Stimulated activated CD4-positive, alpha-beta T cell treated with anti-CD3 and anti-CD28 coated beads, Interleukin-1b, Interleukin-23, amount 100 ng/mL, for 4 hours (primary cell): Measurements from ENCODE around the gene SFT2D1.

ENCODE experiments used
- DNase-seq, 2 donors: peaks; one replicate each; pipeline ENCODE4 v3.0.0-alpha.2; 2020; ENCODE audit warnings: low read depth in 2 of 2

The SFT2D1 gene

DNA sequence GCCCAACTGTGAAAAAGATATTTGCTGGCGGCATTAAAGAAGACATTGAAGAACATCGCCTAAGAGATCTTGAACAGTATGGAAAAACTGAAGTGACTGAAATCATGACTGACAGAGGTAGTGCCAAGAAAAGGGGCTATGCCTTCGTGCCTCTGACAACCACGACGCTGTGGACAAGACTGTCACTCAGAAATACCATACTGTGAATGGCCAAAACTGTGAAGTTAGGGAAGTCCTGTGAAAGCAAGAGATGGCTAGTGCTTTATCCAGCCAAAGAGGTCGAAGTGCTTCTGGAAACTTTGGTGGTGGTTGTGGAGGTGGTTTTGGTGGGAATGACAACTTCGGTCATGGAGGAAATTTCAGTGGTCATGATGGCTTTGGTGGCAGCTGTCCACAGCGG lies 7.5 kb downstream of the SFT2D1 start:
- DNase-seq: no peak

DNA sequence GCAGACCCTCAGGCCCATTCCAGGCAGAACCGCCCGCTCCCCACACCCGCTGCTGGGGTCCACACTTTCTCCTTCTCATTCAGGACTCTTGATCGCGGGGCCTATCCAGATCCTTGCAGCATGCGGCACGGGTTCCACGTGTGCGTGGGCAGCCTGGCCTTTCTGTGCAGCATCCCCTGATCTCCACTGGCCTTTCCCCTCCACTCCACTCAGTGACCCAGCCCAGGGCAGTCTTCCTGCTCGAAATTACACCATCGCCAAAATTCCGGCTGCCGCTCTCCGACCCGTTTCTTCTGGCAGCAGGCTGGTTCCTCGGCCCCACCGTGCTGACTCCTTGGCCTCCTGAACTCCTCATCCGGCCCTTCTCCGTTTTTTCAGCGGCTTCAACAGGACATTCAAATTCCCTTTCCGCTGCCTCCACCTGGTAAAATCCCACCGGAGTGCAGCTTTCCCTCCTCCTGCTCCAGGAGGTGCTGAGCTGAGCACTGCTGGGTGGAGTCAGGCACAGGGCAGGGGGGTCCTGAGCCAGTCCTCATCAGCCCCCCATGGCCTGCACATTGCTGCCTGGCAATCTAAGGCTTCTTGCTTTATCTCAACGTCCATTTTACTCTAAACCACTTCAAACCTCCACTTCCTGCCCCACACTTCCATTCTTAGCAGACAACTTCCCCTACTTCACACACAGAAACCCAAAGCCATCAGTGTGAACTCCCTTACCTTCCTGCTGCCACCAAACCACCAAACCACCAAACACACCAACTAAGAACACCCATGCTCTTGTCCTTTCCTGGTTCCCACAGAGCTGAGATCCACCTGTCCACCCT lies 9.0 kb downstream of the SFT2D1 start:
- DNase-seq: no peak

DNA sequence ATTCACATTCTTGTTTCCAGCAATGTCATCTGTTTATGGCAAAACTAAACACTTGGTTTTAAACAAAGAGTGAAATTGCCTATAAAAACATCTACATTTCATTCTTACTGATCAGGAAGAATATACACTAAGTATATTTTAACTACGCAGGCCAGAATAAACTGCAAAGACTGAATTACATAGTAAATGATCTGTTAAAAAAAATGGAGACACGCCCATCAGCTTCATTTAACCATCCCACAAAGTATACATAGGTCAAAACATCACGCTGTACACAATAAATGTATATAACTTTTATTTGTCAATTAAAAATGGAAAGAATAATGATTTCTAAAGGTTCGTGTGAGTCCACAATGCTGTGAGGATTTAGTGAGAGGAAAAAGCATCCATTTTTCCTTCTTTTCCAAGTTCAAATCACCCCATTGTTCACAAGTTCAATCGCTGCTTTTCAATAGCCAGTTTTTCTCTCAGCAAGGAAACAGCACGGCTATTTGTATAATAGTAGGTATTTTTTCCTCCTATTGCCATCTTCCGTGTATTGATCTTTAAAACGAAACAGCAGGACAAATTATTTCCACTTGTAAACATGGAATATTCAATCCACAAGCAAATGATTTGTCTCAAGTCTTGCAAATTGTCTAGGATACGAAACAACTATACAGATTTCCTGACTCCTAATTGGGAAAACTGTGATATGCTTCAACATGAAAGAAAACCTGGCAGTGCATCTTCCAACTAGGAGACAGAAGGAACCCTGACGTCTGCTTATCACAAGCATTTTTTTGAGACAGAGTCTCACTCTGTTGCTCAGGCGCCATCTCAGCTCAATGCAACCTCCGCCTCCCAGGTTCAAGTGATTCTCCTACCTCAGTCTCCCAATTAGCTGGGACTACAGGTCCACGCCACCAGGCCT lies 10.6 kb downstream of the SFT2D1 start:
- no peak for DNase-seq

DNA sequence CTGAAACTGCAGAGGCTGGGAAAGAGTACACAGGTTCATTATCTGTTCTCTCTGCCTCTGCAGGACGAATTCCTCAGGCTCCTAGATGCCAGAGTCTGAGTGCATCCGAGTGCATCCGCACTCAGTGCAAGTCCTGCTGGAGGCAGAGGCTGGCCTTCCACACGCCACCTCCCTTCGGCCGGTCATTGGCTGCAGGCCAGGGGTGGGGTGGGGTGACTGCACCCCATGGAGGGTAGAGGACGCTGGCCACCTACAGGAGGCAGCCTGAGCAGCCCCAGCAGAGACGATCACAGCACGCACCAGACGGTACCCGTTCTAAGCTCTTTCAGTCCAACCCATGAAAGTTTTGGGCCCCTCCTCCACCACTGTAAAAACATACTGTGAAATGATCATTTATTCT lies 11.7 kb downstream of the SFT2D1 start:
- no peak for DNase-seq

DNA sequence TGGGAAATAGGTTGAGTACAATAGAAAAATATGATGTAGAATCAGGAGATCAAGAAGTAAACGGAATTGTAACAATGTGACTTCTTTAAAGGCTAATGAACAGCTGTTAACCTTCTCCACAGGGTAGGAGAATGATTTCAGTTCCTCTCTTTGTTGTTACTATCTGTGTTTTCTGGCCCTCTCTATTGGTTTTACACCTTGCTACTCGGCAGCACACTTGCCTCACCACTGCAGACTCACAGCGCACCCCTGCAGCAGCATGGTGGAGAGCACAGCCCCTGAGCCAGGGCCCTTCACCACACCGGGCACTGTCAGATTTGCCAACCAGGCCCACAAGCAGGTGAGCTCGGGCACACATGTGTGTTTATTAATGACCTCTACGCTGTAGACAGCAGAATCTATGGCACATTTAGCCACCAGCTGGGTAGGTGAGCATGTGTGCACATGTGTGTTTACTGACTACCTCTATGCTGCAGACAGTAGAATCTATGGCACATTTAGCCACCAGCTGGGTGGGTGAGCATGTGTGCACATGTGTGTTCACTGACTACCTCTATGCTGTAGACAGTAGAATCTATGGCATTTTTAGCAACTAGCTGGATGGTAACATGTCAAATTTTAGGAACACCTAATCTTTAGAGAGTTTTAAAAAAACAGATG lies 16.8 kb downstream of the SFT2D1 start:
- no peak for DNase-seq

DNA sequence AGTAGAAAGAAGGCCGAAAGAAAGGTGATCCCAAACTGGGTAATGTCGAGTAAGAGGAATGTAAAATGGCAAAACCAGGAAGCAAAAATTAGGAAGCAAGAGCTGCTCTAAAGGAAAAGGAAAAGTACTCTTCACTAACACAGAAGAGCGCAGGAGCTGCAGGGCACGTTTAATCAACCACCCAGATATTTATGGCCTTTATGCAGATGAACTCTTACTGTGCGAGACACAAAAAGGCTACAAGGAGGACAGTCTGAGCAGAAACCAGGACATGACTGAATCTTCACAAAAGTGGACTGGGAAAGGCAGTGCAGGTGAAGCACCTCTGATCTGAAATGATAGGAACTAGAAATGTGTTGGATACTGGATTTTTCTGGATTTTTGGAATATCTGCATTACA lies 18.9 kb downstream of the SFT2D1 start:
- no peak for DNase-seq

DNA sequence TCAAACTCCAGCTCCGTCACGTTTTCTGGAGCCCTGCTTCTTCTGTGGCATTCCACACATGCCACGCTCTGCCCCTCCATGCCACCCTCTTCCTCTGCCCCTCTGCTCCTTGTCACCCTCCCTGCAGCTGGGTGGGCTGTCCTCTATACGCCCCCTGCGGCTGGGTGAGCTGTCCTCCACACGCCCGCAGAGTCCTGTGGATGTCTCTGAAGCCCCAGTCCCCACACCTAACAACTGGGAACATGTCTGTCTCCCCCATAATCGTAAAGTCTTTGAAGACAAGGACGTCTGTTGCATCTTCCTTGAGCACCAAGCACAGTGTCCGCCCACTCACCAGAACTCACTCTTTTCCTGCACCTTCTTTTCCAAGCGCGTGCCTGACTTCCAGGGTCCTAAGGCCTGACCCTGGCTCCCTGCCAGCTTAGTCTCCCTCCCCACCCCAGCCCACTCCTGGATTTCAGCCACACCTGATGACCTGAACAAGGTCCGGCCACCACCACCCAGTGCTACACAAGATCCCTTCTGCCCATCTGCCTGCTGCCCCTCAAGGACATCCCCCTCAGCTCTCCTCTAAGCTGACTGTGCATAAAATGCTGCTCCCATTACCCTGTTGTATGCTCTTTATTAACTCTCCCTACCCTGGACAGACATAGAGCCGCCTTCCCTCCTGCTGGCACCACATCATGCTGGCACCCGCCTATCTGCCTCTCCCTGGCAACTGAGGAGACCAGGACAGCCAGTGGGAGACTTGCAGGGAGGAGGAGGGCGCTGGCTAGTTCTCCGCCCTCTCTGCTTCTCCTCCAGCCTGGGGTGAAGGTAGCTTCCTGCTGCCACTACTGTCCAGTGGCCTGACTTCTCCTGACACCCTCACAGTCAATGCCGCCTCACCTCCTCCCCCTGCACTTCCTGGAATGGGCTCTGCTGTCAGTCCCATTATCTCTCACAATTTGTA lies 23.4 kb downstream of the SFT2D1 start:
- no peak for DNase-seq

DNA sequence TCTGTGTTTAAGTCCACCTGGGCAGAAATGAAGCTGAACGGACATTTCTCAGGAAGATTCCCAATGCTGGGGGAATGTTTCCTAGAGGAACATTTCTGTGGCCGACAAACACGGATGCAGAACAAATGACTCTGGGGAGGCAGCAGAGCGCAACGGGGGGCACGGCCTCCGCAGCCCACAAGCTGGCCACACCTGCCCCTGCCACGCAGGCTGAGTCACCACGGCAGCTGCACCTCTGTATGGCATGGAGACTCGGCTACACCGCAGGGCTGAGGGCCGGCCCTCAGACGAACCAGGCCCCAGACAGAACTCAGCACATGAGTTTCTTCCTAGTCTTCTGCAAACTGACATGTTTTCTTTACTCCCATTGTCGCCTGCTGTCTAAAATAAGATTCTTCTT lies 24.1 kb downstream of the SFT2D1 start:
- no peak for DNase-seq

DNA sequence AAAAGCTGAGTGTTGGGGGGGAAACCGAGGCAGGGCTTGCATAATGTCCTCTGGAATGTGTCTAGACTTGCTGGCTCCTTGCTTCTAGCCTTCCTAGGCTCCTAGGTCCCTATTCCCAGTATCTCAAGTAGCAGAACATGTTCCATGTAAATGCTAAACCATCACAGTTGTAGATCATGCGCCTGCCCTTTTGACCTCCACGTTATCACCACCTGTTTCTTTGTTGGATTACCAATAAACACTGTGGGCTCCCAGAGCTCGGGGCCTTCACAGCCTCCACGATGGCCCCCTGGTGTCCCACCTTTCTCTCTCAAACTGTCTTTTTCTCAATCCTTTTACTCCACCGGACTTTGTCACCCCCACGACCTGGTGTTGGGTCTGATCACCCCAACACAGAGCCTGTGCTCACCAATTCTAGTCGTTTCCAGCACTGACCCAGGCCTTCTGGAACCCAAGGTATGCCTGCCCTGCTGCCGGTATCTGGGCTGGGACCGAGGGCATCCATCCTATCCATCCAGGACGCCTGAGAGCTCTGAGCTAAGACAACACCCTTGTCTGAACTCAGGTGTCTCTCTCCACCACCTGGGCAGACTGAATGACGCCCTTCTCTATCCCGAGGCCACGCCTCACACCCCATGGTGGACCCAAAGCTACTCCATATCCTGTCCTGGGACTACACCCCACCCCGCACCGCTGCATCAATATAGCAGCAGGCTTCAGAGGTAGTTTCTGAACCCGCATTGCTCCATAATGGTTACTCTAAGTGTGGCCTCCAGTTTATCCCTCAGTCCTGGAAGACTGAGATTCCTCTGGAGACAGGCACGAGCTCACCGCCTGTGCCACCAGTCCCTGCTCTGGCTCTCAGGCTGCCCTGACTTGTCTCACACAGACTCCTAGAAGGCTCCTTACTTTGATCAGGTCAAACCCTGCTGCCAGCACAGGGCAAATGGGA lies 24.8 kb downstream of the SFT2D1 start:
- DNase-seq: no peak

DNA sequence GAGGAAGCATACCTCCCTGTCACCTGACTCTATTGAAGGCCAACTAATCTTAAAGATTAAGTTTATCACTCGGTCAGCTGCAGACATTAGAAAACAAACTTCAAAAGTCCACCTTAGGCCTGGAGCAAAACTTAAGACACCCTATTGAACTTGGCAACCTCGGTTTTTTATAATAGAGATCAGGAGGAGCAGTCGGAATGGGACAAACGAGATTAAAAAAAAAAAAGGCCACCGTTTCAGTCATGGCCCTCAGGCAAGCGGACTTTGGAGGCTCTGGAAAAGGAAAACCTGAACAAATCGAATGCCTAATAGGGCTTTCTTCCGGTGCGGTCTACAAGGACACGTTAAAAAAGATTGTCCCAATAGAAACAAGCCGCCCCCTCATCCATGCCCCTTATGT lies 26.9 kb downstream of the SFT2D1 start:
- no peak for DNase-seq

DNA sequence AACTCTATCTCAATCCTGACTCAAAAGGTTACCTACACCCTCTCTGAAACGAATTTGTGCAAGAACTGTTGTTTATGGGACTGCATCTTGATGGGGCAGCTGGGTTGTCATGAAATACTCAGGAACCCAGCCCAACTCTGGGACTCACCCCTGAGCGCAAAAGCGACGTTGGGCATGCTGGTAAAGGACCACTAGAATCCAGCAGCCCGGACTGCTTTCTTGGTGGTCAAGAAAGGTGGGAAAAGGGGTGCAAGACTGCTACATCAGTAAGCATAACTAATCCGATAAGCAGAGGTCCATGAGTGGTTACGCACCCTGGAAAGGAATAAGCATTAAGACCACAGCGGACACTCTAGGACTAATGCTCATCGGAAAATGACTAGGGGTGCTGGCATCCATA lies 27.9 kb downstream of the SFT2D1 start:
- DNase-seq: no peak

DNA sequence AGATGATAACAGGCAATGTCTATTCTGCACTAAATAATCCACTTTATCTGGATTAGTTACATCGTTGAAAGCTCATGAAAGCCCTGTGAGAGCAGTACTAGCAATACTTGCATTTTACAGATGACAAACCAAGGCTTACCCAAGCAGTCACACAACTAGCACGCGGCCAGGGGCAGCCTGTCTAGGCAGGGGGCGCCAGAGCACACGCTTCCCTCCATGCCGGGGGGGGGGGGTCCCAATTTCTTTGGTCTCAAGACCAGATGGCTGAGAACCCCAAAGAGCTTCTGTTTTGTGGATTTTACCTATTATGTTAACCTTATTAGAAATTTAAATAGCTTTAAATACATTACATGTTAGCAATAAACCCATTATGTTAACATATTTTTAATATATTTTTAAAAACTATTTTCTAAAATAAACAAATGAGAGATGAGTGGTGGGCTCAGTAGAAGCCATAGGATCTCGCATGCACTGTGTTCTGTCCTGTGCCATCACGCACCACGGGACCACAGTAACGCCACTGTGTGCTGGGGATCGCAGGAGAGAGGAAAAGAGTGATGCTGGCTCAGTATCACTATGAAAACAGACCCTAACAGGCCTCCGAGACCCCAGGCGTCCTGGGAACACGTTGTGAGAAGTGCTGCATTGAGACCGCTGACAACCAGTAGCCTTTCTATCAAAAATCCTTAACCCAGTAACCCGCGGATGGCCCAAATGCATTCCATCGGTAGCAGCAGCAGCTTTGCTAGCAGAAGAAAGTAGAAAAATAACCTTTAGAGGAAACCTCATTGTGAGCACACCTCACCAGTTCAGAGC lies 28.9 kb downstream of the SFT2D1 start:
- DNase-seq: peak; percentile 29 to 43

DNA sequence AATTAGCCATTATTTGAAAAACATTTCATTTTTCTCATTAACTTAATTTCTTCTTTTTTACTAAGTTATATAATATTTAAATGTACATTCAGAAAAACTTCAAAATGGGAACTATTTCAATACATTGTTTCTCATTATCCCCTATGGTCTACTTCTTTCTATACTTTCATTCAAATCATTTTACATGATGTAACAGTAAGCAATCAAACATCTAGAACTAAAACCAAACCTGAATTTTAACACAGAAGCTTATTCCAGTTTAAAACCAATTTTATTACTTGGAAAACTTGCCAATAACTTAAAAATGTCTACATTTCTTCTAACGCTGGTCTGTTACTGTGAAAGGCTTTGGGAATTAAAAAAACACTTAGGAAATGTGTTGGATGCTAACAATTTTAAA lies 29.5 kb downstream of the SFT2D1 start:
- DNase-seq: no peak

DNA sequence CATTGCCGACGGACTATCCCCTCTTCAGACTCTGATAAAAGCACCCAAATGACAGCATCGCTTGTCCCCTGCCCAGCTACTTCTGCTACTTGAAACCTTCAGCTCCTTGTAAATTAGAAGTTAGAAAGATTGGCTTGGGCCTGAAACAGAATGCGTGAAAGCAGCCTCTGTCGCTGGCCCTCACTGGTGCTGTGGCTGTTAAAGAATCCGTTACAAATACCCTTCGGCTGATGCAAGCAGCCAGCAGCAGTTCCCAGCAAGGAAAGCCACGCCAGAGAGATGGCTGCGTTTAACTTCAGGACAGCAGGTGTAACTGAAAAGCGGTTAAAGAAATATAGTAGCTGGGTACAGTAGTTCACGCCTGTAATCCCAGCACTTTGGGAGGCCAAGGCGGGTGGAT lies 31.7 kb downstream of the SFT2D1 start:
- no peak for DNase-seq

DNA sequence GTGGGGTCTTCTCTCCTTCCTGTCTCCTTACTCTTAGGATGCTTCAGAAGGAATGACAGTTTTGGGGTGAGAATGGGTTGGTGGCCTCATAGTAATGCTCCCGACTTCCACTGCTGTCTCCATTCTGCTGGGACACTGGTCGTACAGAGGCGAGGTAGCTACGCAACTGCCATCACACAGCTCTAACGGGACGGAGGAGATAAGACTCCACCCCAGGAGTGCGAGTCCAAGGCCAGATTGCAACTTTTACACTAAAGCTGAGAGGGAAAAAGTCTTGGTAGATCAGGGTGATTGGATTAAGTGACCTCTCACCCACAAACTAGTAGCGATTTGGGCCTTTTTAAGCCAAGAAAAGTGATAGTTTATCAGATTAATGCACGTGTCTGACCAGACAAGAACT lies 32.4 kb downstream of the SFT2D1 start:
- DNase-seq: no peak

DNA sequence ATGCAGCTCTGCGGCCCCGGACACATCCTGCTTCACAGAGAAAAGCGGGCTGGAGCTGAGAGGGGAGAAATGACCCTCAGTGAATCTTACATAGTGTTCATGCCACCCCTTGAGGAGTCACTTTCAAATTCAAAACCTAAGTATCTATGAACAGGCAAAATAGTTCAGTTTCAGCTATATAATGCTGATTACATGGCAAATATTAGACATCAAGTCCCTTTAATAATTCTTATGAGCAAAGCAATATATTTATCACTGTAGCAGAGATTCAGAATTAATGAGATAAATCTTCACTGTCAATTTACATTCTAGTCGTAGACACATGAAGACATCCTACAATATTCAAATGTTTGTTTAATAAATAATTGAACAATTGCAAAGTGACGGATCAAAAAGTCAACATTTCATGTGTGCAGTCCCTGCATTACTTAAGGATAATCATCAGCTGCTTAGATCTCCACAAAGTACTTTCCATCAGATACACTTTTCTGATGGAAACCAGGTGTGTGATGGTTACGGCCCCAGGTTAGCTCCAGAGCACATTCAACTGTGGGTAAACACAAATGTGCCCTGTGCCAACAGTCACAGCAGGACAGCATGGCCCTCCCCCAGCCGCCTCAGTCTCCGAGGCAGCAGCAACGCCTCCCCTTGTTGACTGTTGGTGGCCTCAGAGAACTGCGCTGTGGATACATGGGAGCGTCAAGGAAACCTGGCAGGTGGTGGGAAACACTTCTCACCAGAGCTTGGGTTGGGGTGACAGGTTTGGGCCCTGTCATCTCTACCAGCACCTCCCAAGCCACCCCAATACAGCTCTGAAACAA lies 33.4 kb downstream of the SFT2D1 start:
- no peak for DNase-seq

DNA sequence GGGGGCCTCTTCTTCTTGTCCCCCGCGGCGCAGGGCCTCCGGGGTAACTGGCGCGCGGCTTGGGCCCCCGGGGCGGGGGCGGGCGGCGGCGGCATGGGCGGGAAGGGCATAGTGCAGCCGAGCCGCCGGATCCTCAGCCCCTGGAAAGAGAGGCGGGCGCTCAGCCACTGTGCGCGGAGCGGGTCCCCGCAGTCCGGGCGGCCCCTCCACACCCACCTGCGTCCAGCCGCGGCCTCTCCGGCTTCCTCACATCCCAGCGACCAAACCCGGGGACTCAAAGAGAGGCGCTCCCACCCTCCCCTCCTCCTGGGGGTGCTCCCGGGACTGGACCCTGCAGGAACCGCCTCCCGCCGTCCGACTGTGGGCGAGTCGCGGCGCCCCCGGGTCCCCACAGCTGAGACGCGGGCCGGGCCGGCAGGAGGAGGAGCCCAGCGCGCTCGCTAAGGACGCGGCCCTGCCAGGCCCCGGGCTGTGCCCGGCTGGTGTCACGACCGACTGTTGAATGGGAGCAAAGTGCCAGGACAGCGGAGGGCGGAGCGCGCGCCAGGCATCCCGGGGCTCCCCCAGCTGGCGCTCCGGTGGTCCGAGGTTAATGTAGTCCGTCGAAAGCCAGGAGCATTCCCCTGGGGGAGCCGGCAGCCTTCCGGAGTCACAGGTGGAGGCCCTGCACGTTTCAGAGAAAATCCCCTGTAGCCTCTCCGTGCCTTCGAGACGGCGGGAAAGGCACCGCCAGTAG lies 34.1 kb downstream of the SFT2D1 start, which contains the start of gene PRR18:
TSS of gene PRR18 (minus strand) at position 360 of the 736 bp plus-strand sequence. CDS start at position 110, 250 bp downstream.
- peak in 1 of 2 donors; percentile 11 for DNase-seq
